ENCODE results near the gene ARFRP1.

The ARFRP1 gene

DNA sequence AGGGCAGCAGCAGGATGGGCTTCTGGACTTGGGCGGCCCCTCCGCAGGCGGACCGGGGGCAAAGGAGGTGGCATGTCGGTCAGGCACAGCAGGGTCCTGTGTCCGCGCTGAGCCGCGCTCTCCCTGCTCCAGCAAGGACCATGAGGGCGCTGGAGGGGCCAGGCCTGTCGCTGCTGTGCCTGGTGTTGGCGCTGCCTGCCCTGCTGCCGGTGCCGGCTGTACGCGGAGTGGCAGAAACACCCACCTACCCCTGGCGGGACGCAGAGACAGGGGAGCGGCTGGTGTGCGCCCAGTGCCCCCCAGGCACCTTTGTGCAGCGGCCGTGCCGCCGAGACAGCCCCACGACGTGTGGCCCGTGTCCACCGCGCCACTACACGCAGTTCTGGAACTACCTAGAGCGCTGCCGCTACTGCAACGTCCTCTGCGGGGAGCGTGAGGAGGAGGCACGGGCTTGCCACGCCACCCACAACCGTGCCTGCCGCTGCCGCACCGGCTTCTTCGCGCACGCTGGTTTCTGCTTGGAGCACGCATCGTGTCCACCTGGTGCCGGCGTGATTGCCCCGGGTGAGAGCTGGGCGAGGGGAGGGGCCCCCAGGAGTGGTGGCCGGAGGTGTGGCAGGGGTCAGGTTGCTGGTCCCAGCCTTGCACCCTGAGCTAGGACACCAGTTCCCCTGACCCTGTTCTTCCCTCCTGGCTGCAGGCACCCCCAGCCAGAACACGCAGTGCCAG lies 11.0 kb downstream of the ARFRP1 start, which contains the start of gene TNFRSF6B:
TSS of gene TNFRSF6B (plus strand) at position 25 of the 729 bp plus-strand sequence. CDS start at position 141, 116 bp downstream.
- Mint-ChIP-seq H3K4me3 (peak within 1 kb of the TSS; percentile 50 to 73), H3K27ac (peak within 1 kb of the TSS; percentile 87), H3K27me3 (no peaks in the 10 kb centered on the region), H3K36me3 (peaks cover 10 to 30% of the 10 kb centered on the region in 2 donors), H3K9me3 (no peaks in the 10 kb centered on the region), H3K4me1 (peaks cover 19 to 41% of the 10 kb centered on the region in 2 donors)
- DNase-seq (no peak), ATAC-seq (replicated peaks) (peak; percentile 29 to 31)

DNA sequence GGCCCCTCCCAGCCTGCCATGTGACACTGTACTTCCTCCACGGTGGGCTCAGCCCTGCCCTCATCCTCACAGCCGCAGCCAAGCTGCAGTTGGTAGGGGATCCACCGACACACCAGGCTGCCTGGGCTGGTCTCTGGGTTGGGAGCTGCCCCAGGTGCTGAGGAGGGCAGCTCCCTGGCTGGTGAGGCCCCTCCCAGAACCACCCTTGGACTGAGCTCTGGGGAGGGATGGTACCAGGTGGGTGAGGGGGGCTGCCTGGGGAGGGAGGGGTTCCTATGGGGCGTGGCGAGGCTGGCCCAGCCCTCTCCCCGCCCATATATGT lies 11.5 kb downstream of the ARFRP1 start:
- peak; percentile 55 to 62 for ATAC-seq (replicated peaks)
- peak overlapping the region in 1 of 2 donors; percentile 21 for H3K4me3 Mint-ChIP-seq
- H3K27me3 Mint-ChIP-seq: no peaks in the 10 kb centered on the region
- no peak for DNase-seq
- H3K27ac Mint-ChIP-seq: peak overlapping the region; percentile 86
- H3K9me3 Mint-ChIP-seq: no peaks in the 10 kb centered on the region
- peaks cover 14 to 35% of the 10 kb centered on the region in 2 donors for H3K36me3 Mint-ChIP-seq
- H3K4me1 Mint-ChIP-seq: peaks cover 23 to 41% of the 10 kb centered on the region in 2 donors

DNA sequence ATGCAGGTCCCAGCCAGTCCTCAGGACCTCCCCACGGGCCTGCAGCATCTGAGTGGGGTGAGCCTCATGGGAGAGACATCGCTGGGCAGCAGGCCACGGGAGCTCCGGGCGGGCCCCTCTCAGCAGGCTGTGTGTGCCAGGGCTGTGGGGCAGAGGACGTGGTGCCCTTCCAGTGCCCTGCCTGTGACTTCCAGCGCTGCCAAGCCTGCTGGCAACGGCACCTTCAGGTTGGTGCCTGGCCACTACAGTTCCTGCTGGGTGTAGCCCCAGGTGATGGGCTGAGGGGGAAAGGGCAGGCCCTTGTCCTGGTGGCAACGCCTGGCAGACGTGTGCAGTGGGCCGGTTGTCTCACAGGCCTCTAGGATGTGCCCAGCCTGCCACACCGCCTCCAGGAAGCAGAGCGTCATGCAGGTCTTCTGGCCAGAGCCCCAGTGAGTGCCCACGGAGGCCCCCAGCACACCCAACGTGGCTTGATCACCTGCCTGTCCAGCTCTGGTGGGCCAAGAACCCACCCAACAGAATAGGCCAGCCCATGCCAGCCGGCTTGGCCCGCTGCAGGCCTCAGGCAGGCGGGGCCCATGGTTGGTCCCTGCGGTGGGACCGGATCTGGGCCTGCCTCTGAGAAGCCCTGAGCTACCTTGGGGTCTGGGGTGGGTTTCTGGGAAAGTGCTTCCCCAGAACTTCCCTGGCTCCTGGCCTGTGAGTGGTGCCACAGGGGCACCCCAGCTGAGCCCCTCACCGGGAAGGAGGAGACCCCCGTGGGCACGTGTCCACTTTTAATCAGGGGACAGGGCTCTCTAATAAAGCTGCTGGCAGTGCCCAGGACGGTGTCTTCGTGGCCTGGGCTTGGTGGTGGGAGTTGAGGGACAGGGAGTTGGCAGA lies 12.1 kb downstream of the ARFRP1 start:
- no peaks in the 10 kb centered on the region for H3K9me3 Mint-ChIP-seq
- peak overlapping the region; percentile 86 for H3K27ac Mint-ChIP-seq
- peaks cover 24 to 41% of the 10 kb centered on the region in 2 donors for H3K4me1 Mint-ChIP-seq
- H3K4me3 Mint-ChIP-seq: peak overlapping the region in 1 of 2 donors; percentile 21
- peaks cover 15 to 37% of the 10 kb centered on the region in 2 donors for H3K36me3 Mint-ChIP-seq
- no peak for DNase-seq
- ATAC-seq (replicated peaks): no peak
- H3K27me3 Mint-ChIP-seq: no peaks in the 10 kb centered on the region

DNA sequence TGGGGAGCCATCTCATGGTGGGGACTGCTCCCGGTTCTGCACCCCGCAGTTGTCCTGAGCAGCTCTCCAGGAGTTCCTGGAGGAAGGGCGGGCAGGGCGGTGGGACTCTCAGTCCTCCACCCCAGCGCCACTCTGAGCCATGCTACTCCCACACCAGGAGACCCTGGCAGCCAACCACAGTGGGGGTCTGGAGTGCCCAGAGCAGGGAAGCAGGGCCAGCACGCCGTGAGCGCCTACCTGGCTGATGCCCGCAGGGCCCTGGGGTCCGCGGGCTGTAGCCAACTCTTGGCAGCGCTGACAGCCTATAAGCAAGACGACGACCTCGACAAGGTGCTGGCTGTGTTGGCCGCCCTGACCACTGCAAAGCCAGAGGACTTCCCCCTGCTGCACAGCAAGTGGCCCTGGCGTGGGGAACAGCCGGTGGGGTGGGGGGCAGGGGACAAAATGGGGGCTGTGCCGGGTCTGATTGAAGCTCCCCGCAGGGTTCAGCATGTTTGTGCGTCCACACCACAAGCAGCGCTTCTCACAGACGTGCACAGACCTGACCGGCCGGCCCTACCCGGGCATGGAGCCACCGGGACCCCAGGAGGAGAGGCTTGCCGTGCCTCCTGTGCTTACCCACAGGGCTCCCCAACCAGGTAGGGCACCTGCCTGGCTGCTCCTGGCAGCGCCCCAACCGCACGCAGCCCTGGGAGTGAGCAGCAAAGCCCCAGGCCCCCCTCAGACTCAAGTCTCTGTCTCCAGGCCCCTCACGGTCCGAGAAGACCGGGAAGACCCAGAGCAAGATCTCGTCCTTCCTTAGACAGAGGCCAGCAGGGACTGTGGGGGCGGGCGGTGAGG lies 13.0 kb downstream of the ARFRP1 start:
- ATAC-seq (replicated peaks): no peak
- Mint-ChIP-seq H3K27ac (peak overlapping the region; percentile 14), H3K27me3 (no peaks in the 10 kb centered on the region), H3K4me3 (no peak overlapping the region), H3K36me3 (peaks cover 12 to 35% of the 10 kb centered on the region in 2 donors), H3K9me3 (no peaks in the 10 kb centered on the region), H3K4me1 (peaks cover 20 to 36% of the 10 kb centered on the region in 2 donors)
- DNase-seq: no peak

DNA sequence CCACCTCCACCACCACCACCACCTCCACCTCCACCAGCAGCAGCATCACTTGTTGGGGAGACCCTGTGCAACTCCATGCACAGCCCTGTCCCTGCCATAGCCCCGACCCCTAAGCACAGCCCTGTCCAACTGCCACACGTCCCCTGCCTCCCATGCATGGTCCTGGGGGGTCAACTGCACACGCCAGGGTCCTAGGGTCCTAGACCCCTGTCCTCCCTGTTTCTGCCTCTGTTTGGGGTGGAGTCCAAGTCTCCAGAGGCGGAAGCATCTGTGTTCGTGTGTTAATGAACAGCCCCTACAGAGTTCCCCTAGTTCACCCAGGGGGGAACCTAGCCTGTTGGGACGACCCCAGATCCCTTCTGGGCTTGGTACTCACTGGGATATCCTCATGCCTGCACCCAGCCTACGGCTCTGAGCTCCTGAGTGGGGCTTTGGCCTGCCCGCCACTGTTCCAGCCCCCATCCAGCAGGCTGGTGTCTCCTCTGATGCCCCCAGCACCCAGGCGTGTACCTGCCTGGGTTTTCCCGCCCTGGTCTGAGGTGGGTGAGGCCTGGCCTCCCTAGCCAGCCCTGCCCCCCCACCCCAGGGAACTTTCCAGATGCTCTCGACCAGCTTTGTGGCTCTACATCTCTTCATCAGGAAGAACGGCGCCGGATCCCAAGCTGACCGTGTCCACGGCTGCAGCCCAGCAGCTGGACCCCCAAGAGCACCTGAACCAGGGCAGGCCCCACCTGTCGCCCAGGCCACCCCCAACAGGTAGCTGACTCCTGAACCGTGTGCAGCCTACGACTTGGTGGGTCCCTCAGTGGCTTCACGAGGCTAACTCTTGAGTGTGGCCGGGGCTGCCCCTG lies 13.8 kb downstream of the ARFRP1 start:
- Mint-ChIP-seq H3K36me3 (peaks cover 12 to 32% of the 10 kb centered on the region in 2 donors), H3K9me3 (no peaks in the 10 kb centered on the region), H3K4me3 (peak overlapping the region; percentile 59 to 63), H3K27ac (peak overlapping the region; percentile 94), H3K4me1 (peaks cover 17 to 29% of the 10 kb centered on the region in 2 donors), H3K27me3 (no peaks in the 10 kb centered on the region)
- no peak for ATAC-seq (replicated peaks)
- DNase-seq: no peak

DNA sequence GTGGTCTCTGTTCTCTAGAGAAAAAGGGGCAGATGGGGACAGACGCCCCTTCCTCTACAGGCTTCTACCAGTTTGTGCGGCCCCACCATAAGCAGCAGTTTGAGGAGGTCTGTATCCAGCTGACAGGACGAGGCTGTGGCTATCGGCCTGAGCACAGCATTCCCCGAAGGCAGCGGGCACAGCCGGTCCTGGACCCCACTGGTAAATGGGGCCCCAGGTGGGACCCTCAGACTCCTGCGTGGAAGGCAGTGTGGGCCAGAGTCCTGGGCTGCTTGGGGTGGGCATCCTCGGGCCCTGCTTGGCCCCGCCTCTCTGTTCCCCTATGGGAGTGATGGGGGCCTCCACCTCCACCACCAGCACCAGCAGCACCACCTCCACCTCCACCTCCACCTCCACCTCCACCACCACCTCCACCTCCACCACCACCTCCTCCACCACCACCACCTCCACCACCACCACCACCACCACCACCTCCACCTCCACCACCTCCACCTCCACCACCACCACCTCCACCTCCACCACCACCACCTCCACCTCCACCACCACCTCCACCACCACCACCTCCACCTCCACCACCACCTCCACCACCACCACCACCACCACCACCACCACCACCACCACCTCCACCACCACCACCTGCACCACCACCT lies 14.6 kb downstream of the ARFRP1 start:
- no peak for ATAC-seq (replicated peaks)
- Mint-ChIP-seq H3K27me3 (no peaks in the 10 kb centered on the region), H3K4me1 (peaks cover 17 to 28% of the 10 kb centered on the region in 2 donors), H3K9me3 (no peaks in the 10 kb centered on the region), H3K4me3 (no peak overlapping the region), H3K36me3 (peaks cover 13 to 32% of the 10 kb centered on the region in 2 donors), H3K27ac (peak overlapping the region; percentile 25)
- no peak for DNase-seq

DNA sequence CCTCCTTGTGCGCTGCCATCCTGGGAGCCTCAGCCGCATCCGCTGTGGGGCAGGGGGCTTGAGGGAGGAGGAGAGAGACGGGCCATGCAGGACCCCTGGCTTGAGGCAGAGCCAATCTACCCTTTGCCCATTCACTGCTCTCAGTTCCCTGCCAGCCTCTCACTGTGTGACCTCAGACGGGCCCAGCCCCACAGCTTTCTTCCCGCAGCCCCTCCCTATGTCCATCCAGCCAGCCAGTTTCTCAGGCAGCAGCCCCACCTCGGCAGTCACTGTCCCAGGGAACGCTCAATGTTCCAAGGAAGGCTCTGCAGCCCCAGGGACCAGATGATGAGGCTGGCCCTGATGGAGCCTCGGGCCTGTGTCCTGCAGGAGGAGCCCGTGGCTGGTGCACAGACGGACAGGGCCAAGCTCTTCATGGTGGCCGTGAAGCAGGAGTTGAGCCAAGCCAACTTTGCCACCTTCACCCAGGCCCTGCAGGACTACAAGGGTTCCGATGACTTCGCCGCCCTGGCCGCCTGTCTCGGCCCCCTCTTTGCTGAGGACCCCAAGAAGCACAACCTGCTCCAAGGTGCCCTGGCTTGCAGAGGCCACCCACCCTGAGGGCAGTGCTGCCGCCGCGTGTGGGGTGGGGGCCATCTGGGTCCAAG lies 15.2 kb downstream of the ARFRP1 start:
- H3K4me1 Mint-ChIP-seq: peaks cover 15 to 29% of the 10 kb centered on the region in 2 donors
- ATAC-seq (replicated peaks): no peak

DNA sequence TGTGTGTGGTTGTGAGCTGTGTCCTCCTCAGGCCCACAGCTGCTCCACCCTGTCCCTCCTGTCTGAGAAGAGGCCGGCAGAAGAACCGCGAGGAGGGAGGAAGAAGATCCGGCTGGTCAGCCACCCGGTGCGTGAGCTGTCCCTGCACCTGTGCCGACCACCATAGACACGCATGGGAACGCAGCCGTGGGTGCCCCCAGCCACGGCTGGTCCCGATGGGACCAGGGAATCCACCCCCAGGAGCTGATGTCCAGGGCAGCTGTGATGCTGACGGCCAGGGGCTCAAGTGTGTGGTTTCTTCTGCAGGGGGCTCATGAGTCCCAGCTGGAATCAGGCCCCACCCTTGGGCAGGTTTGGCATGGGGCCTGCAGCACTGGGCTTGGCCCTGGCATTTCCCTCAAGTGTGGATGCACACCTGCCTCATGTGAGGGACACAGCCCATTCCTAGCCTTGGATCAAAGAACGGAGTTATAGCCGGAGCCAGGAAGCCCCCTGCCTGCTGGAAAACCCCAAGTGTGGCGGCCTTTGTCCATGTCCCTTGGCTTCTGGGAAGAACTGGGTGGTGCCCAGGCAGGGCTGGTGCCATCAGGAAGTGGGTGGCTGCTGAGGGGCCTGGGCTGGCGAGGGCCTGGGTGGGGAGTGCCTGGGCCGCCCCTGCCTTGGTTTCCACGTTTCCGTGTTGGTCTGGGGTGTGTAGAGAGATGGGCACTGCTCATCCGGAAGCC lies 15.9 kb downstream of the ARFRP1 start:
- Mint-ChIP-seq H3K4me3 (no peak overlapping the region), H3K4me1 (peaks cover 13 to 29% of the 10 kb centered on the region in 2 donors)

More for the DNA sequence above, 15.2 kb downstream of the ARFRP1 start:
- Mint-ChIP-seq H3K9me3 (no peaks in the 10 kb centered on the region), H3K27ac (peak overlapping the region; percentile 72), H3K36me3 (peaks cover 14 to 32% of the 10 kb centered on the region in 2 donors), H3K27me3 (no peaks in the 10 kb centered on the region), H3K4me3 (no peak overlapping the region)
- no peak for DNase-seq

DNA sequence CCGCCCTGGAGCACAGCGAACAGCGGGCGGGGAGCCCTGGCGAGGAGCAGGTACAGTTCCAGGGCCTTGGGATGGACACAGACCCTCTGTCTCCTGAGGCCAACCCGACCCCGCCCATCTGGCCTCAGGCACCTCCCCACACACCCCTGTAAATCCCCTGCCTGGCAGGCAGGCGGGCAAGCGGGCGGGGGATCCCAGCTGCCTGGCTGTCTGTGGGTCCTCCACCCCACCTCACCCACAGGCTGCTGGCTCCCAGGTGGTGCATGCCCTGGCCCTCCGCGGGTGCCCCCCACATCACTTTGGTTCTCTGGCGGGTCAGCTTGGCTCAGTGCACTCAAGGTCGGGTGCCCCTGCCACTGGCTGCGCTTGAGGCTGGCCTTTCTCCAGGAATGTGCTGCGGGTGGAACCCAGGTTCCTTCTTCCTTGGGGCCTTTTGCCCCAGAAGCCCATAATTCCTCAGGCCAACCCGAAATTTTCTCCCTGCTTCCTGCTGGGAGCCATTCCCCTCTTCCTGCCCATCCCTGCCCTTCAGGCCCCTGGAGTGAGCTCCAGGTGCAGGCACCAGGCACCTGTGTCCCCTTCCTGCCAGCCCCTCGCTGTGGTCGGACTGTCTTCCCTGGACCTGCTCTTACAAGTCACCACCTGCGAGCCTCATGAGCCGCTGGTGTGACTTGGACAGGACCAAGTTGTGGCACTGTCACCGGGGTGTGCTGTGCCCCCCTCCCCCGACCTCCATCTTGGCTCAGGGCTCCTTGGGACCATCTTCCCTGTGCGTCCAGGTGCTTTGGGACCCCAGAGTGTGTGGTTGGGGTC lies 16.7 kb downstream of the ARFRP1 start:
- Mint-ChIP-seq H3K27me3 (no peaks in the 10 kb centered on the region), H3K27ac (peak overlapping the region; percentile 87), H3K4me3 (peak overlapping the region in 1 of 2 donors; percentile 5), H3K4me1 (peaks cover 11 to 25% of the 10 kb centered on the region in 2 donors), H3K9me3 (no peaks in the 10 kb centered on the region), H3K36me3 (peaks cover 11 to 26% of the 10 kb centered on the region in 2 donors)
- peak in 1 of 2 donors; percentile 22 for ATAC-seq (replicated peaks)
- DNase-seq: no peak

More for the DNA sequence above, 15.9 kb downstream of the ARFRP1 start:
- no peak for ATAC-seq (replicated peaks)
- Mint-ChIP-seq H3K27ac (peak overlapping the region; percentile 87), H3K9me3 (no peaks in the 10 kb centered on the region), H3K36me3 (peaks cover 11 to 28% of the 10 kb centered on the region in 2 donors), H3K27me3 (no peaks in the 10 kb centered on the region)
- no peak for DNase-seq

DNA sequence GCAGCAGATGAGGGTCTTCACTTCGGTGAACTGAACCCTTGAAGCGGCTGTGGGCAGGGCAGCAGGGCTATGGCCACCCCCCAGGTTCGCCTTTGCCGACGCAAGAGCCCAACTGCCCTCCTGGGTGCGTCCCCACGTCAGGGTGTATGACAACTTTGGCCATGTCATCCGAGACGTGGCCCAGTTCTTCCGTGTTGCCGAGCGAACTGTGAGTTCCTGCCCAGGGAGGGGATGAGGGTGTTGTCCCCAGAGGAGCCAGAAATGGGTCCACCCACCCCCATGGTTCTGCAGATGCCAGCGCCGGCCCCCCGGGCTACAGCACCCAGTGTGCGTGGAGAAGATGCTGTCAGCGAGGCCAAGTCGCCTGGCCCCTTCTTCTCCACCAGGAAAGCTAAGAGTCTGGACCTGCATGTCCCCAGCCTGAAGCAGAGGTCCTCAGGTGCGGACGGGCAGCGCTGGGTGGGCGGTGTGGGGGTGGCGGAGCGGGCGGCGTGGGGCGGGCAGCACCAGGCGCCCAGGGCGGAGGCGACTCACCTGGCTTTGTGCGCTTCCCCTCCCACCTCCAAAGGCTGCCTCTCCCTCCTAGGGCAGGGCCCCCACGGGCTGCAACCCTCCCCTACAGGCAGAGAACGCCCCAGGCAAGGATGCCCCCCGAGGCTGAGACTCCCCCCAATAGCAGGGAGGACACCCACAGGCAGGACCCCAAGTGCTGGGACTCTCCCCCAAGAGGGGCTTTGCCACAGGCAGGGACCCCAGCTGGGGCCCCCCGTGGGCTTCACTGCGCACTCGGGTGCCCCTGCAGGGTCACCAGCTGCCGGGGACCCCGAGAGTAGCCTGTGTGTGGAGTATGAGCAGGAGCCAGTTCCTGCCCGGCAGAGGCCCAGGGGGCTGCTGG lies 17.5 kb downstream of the ARFRP1 start:
- Mint-ChIP-seq H3K27me3 (no peaks in the 10 kb centered on the region), H3K4me1 (peaks cover 10 to 22% of the 10 kb centered on the region in 2 donors), H3K27ac (no peak overlapping the region), H3K9me3 (no peaks in the 10 kb centered on the region), H3K36me3 (peaks cover 11 to 24% of the 10 kb centered on the region in 2 donors), H3K4me3 (no peak overlapping the region)
- no peak for ATAC-seq (replicated peaks)
- DNase-seq: no peak

Measured in stimulated activated naive B cell treated with anti-CD40 and anti-IgM and Interleukin-4, amounts not matched to agents 10 μg/mL and 1 μg/mL and 100 μg/mL, for 72 hours (primary cell).